ENCODE measurements around the gene ASB13. TPM values are rescaled to one million over a fixed set of nuclear protein-coding genes. Genes with fewer than 3 reads are reported as not detected.

The ASB13 gene
- total and polyA plus RNA-seq, 10 of the 15 experiments (the other 5 are each of a cell fraction or from before 2014, with no cell fraction given): 0.02 to 0.59 (median 0.10) TPM; not detected in 2

DNA sequence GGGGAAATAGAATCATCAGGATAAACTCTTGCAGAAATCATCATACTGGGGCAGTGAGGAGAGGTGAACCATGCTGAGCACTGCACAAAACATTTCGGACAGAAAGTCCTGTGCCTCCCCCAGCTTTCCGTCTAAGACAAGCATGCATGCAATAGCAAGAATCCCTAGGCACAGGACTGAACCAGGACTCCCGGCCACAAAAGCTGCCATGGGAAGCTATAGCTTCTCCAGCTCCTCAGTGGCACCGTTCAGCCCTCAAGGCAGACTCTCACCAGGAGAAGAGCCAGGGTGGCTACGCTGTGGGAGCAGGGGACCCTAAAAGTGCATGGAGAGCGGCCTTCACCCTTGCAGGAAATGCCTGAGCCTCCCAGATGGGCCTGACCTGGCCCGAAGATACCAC, 70.8 kb downstream of the ASB13 start:
- no peaks in the 10 kb centered on the region for H3K36me3 ChIP-seq (ENCODE audit: control insufficient read depth in 2 of 2, insufficient read depth in 2 of 2, low read length in 1 of 2)
- no peak overlapping the region for H3K4me3 ChIP-seq
- CTCF ChIA-PET: no interaction called here
- intact Hi-C loops (cut with micrococcal nuclease; ENCODE audit: unreplicated experiment) (no loop called here), in situ Hi-C loops (cut with MboI) (no loop called here)
- SMC1A ChIA-PET (ENCODE audit: uncharacterized antibody, unreplicated experiment): no interaction called here
- WGBS (ENCODE audit: insufficient coverage, insufficient replicate concordance, low lambda C conversion rate, missing lambda C conversion rate): 17% methylated on average over 7 of the region's 7 CpGs
- H4K20me1 ChIP-seq (ENCODE audit: control insufficient read depth, insufficient read depth): no peaks in the 10 kb centered on the region
- H2AFZ ChIP-seq (ENCODE audit: control insufficient read depth, low read depth, low read length): no peak overlapping the region
- BruUV-seq (replicated peaks): no TSS peak
- H3K9ac ChIP-seq (ENCODE audit: control insufficient read depth, insufficient read depth, low read length): no peak overlapping the region
- RAD21 ChIA-PET (ENCODE audit: unreplicated experiment): interaction anchor here (1.0 kb wide), 1 partner anchor 154 kb away, joined by 3 read pairs; no protein-coding TSS in a partner anchor
- H3K4me2 ChIP-seq (ENCODE audit: control insufficient read depth, insufficient read depth): no peak overlapping the region
- DNase-seq (ENCODE audit: low read depth, low spot score): no peak
- H3K4me1 ChIP-seq (ENCODE audit: control insufficient read depth, insufficient read depth, low read length): no peaks in the 10 kb centered on the region
- no peak for ATAC-seq
- TF ChIP-seq, protein P1, sequence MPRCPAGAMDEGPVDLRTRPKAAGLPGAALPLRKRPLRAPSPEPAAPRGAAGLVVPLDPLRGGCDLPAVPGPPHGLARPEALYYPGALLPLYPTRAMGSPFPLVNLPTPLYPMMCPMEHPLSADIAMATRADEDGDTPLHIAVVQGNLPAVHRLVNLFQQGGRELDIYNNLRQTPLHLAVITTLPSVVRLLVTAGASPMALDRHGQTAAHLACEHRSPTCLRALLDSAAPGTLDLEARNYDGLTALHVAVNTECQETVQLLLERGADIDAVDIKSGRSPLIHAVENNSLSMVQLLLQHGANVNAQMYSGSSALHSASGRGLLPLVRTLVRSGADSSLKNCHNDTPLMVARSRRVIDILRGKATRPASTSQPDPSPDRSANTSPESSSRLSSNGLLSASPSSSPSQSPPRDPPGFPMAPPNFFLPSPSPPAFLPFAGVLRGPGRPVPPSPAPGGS (IDR thresholded peaks at IDR 0.05; ENCODE audit: borderline replicate concordance, insufficient read depth, low read depth, low read length, poor library complexity, severe bottlenecking): no peak
- TF ChIP-seq ZNF207 (IDR thresholded peaks at IDR 0.05; ENCODE audit: borderline replicate concordance) (no peak), RELA (IDR thresholded peaks at IDR 0.05; ENCODE audit: borderline replicate concordance, partially characterized antibody) (no peak), HDGF (IDR thresholded peaks at IDR 0.05) (no peak), IRF4 (IDR thresholded peaks at IDR 0.05; ENCODE audit: low read depth, low read length) (no peak), RCOR1 (conservative IDR thresholded peaks at IDR 0.05; ENCODE audit: low read depth, low read length) (no peak), PML (IDR thresholded peaks at IDR 0.05; ENCODE audit: low read length) (no peak), E2F4 (IDR thresholded peaks at IDR 0.05; ENCODE audit: low read depth, low read length) (no peak), RB1 (IDR thresholded peaks at IDR 0.05; ENCODE audit: borderline replicate concordance) (no peak)
- TF ChIP-seq, protein P2, sequence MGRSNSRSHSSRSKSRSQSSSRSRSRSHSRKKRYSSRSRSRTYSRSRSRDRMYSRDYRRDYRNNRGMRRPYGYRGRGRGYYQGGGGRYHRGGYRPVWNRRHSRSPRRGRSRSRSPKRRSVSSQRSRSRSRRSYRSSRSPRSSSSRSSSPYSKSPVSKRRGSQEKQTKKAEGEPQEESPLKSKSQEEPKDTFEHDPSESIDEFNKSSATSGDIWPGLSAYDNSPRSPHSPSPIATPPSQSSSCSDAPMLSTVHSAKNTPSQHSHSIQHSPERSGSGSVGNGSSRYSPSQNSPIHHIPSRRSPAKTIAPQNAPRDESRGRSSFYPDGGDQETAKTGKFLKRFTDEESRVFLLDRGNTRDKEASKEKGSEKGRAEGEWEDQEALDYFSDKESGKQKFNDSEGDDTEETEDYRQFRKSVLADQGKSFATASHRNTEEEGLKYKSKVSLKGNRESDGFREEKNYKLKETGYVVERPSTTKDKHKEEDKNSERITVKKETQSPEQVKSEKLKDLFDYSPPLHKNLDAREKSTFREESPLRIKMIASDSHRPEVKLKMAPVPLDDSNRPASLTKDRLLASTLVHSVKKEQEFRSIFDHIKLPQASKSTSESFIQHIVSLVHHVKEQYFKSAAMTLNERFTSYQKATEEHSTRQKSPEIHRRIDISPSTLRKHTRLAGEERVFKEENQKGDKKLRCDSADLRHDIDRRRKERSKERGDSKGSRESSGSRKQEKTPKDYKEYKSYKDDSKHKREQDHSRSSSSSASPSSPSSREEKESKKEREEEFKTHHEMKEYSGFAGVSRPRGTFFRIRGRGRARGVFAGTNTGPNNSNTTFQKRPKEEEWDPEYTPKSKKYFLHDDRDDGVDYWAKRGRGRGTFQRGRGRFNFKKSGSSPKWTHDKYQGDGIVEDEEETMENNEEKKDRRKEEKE (IDR thresholded peaks at IDR 0.05): no peak
- POLR2A ChIA-PET: interaction anchor here (1.0 kb wide), 1 partner anchor 15 kb away, joined by 3 read pairs; no protein-coding TSS in a partner anchor
- no peaks in the 10 kb centered on the region for H3K9me3 ChIP-seq (replicated peaks; ENCODE audit: control insufficient read depth, insufficient read depth, low read length)
- FAIRE-seq: no peak
- peaks cover 0 to 2% of the 10 kb centered on the region in 2 experiments; a peak in 2 of 4 replicates for H3K27me3 ChIP-seq (replicated peaks in 1 of 2; ENCODE audit: control insufficient read depth in 2 of 2, insufficient read depth in 2 of 2, low read length in 1 of 2)
- no peaks in the 10 kb centered on the region for H3K79me2 ChIP-seq (ENCODE audit: control insufficient read depth, insufficient read depth, low read length)
- H3K27ac ChIP-seq (ENCODE audit: control insufficient read depth, insufficient read depth): no peak overlapping the region
